Measurements from ENCODE around the gene PHYKPL. TPM values are rescaled to one million over a fixed set of nuclear protein-coding genes. Genes with fewer than 3 reads are reported as not detected.
"Not testable (repeated sequence)": the region's sequence is repeated elsewhere in the genome, so short reads cannot be mapped to it uniquely, and the experiment has no call there.

Gene PHYKPL
- total RNA-seq, 1 experiment from 2014 or later: 43.9 TPM

DNA sequence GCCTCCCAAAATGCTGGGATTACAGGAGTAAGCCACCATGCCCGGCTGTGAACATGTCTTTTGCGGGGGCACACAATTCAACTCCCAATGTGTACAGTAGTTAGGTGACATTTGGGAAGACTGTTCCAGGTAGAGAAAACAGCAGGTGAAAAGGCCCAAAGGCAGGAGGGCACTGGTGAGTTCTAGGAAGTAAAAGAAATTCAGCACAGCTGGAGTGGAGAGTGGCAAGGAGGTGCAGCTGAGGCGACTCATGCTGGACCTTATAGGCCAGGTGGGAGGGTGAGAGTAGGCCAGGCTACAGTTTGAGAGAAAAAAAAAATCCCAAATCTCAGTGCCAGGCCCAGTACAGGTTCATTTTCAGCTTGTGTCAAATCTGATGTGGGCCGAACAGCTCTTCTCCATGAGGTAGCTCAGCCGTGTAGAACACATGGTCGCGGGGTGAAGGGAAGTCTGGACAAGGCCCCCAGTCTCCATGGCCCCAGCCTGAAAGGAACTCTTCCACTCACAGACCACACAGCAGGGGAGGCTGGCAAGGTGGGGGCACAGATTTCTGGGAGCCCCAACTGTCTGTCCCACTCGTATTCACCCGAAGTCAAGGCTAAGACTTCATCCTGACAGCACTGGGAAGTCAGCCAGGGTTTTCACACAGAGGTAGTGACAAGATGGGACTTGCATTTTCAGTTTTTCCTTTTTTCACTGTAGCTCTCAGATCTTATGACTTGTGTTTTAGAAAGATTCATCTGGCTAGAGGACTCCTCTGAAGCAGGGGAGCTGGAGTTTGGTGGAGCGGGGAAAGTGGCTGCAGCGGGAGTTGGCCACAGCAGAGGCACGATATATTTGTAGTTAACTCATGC lies 32.8 kb downstream of the PHYKPL start:
- no peak for TF ChIP-seq EZH2 (IDR thresholded peaks at IDR 0.05; ENCODE audit: borderline replicate concordance, low read depth, low read length, poor library complexity, severe bottlenecking)
- TF ChIP-seq, protein P1, sequence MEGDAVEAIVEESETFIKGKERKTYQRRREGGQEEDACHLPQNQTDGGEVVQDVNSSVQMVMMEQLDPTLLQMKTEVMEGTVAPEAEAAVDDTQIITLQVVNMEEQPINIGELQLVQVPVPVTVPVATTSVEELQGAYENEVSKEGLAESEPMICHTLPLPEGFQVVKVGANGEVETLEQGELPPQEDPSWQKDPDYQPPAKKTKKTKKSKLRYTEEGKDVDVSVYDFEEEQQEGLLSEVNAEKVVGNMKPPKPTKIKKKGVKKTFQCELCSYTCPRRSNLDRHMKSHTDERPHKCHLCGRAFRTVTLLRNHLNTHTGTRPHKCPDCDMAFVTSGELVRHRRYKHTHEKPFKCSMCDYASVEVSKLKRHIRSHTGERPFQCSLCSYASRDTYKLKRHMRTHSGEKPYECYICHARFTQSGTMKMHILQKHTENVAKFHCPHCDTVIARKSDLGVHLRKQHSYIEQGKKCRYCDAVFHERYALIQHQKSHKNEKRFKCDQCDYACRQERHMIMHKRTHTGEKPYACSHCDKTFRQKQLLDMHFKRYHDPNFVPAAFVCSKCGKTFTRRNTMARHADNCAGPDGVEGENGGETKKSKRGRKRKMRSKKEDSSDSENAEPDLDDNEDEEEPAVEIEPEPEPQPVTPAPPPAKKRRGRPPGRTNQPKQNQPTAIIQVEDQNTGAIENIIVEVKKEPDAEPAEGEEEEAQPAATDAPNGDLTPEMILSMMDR (conservative IDR thresholded peaks at IDR 0.05; ENCODE audit: low read depth, low read length): no peak
- Histone ChIP-seq H3K4me1 (ENCODE audit: insufficient read depth, low read length, poor library complexity, severe bottlenecking) (no peaks in the 10 kb centered on the region), H3K27ac (ENCODE audit: low read depth, low read length, poor library complexity, severe bottlenecking) (no peak overlapping the region), H3K9me3 (ENCODE audit: low read depth, low read length, poor library complexity, severe bottlenecking) (no peaks in the 10 kb centered on the region), H3K27me3 (replicated peaks; ENCODE audit: insufficient read depth, low read depth, low read length, poor library complexity) (no peaks in the 10 kb centered on the region), H3K4me3 (ENCODE audit: low read depth, low read length, poor library complexity, severe bottlenecking) (no peak overlapping the region), H3K36me3 (ENCODE audit: insufficient read depth, low read length, poor library complexity, severe bottlenecking) (no peaks in the 10 kb centered on the region)
- DNase-seq (ENCODE audit: low spot score): no peak
- ChIA-PET CTCF (no interaction called here), POLR2A (ENCODE audit: low non-redundant PET) (interaction anchor here (0.6 kb wide), 1 partner anchor 617 kb away, joined by 6 read pairs; no protein-coding TSS in a partner anchor)
- no TSS peak for BruUV-seq (replicated peaks)
- intact Hi-C loops (cut with micrococcal nuclease; ENCODE audit: unreplicated experiment): no loop called here

DNA sequence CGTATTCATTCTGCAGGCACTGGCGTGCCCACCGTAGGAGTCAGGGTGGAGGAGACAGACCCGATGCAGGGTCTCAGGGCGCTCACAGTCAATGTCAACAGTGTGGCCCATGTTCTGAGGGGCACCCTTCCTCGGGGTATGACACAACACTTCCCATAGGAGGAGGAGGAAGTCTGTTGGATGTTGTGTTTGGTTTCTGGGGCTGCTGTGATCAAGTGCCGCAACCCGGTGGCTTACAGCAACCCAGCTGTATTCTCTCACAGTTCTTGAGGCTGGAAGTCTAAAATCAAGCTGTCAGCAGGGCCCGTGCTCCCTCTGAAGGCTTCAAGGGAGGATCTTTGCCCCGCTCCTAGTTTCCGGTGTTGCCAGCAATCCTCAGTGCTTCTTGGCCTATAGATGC lies 33.9 kb downstream of the PHYKPL start:
- TF ChIP-seq, protein P1 (conservative IDR thresholded peaks at IDR 0.05; ENCODE audit: low read depth, low read length): no peak
- no peak for TF ChIP-seq EZH2 (IDR thresholded peaks at IDR 0.05; ENCODE audit: borderline replicate concordance, low read depth, low read length, poor library complexity, severe bottlenecking)
- Histone ChIP-seq H3K27me3 (replicated peaks; ENCODE audit: insufficient read depth, low read depth, low read length, poor library complexity) (no peaks in the 10 kb centered on the region), H3K4me1 (ENCODE audit: insufficient read depth, low read length, poor library complexity, severe bottlenecking) (no peaks in the 10 kb centered on the region), H3K27ac (ENCODE audit: low read depth, low read length, poor library complexity, severe bottlenecking) (no peak overlapping the region), H3K4me3 (ENCODE audit: low read depth, low read length, poor library complexity, severe bottlenecking) (no peak overlapping the region), H3K9me3 (ENCODE audit: low read depth, low read length, poor library complexity, severe bottlenecking) (no peaks in the 10 kb centered on the region), H3K36me3 (ENCODE audit: insufficient read depth, low read length, poor library complexity, severe bottlenecking) (no peaks in the 10 kb centered on the region)
- POLR2A ChIA-PET (ENCODE audit: low non-redundant PET): no interaction called here
- no TSS peak for BruUV-seq (replicated peaks)
- DNase-seq (ENCODE audit: low spot score): no peak
- intact Hi-C loops (cut with micrococcal nuclease; ENCODE audit: unreplicated experiment): no loop called here
- CTCF ChIA-PET: no interaction called here

DNA sequence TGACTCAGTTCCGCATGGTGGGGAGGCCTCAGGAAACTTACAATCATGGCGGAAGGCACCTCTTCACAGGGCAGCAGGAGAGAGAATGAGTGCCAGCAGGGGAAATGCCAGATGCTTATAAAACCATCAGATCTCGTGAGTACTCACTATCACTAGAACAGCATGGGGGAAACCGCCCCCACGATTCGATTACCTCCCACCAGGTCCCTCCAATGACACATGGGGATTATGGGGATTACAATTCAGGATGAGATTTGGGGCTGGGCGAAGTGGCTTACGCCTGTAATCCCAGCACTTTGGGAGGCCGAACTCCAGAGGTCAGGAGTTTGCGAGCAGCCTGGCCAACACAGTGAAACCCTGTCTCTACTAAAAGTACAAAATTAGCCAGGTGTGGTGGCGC lies 34.5 kb downstream of the PHYKPL start:
- H3K9me3 ChIP-seq (ENCODE audit: low read depth, low read length, poor library complexity, severe bottlenecking); BruUV-seq (replicated peaks); H3K27ac ChIP-seq (ENCODE audit: low read depth, low read length, poor library complexity, severe bottlenecking); intact Hi-C loops (cut with micrococcal nuclease; ENCODE audit: unreplicated experiment); H3K4me3 ChIP-seq (ENCODE audit: low read depth, low read length, poor library complexity, severe bottlenecking); H3K4me1 ChIP-seq (ENCODE audit: insufficient read depth, low read length, poor library complexity, severe bottlenecking); POLR2A ChIA-PET (ENCODE audit: low non-redundant PET); H3K36me3 ChIP-seq (ENCODE audit: insufficient read depth, low read length, poor library complexity, severe bottlenecking); CTCF ChIA-PET; H3K27me3 ChIP-seq (replicated peaks; ENCODE audit: insufficient read depth, low read depth, low read length, poor library complexity); DNase-seq (ENCODE audit: low spot score): not testable (repeated sequence)

DNA sequence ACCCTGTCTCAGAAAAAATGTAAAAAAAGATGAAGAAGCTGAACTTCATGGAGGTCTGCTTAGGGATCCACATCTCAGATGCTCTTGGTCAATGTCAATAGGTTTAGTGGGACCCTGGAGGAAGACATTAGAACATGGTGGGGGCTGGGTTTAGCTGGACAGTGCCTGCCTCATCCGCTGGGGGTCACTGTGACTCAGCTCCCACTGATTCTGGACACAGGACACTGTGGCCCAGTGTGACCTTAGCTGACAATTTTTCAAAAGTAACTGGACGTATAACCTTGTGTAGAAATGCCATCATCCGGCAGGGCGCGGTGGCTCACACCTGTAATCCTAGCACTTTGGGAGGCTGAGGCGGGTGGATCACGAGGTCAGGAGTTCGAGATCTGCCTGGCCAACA lies 35.6 kb downstream of the PHYKPL start:
- H3K27ac ChIP-seq (ENCODE audit: low read depth, low read length, poor library complexity, severe bottlenecking): no peak overlapping the region
- no peak for DNase-seq (ENCODE audit: low spot score)
- no TSS peak for BruUV-seq (replicated peaks)
- intact Hi-C loops (cut with micrococcal nuclease; ENCODE audit: unreplicated experiment): no loop called here
- no peak for TF ChIP-seq EZH2 (IDR thresholded peaks at IDR 0.05; ENCODE audit: borderline replicate concordance, low read depth, low read length, poor library complexity, severe bottlenecking)
- TF ChIP-seq, protein P1 (conservative IDR thresholded peaks at IDR 0.05; ENCODE audit: low read depth, low read length): peak; percentile 32; the same call in 1 of the 2 replicates
- no peak overlapping the region for H3K4me3 ChIP-seq (ENCODE audit: low read depth, low read length, poor library complexity, severe bottlenecking)
- ChIA-PET POLR2A (ENCODE audit: low non-redundant PET) (no interaction called here), CTCF (no interaction called here)
- H3K36me3 ChIP-seq (ENCODE audit: insufficient read depth, low read length, poor library complexity, severe bottlenecking): no peaks in the 10 kb centered on the region
- H3K27me3 ChIP-seq (replicated peaks; ENCODE audit: insufficient read depth, low read depth, low read length, poor library complexity): no peaks in the 10 kb centered on the region
- no peaks in the 10 kb centered on the region for H3K4me1 ChIP-seq (ENCODE audit: insufficient read depth, low read length, poor library complexity, severe bottlenecking)
- H3K9me3 ChIP-seq (ENCODE audit: low read depth, low read length, poor library complexity, severe bottlenecking): no peaks in the 10 kb centered on the region
